Mucosa of gallbladder (tissue), 1 donor: ENCODE results near the gene RASGRF1. TPM values are rescaled to one million over a fixed set of nuclear protein-coding genes. Genes with fewer than 3 reads are reported as not detected.

Experiments used
- DNase-seq: peaks from one replicate; pipeline ENCODE4 v3.0.0-alpha.2; 2020; ENCODE audit warnings: low spot score
- total RNA-seq: library from RNA; stranded (reverse); gene quantifications from one replicate; pipeline ENCODE4 v1.2.1, GENCODE V29; 2021
- donor health status: DM: no; HTN: no; CAD: no.

Gene RASGRF1
- total RNA-seq, 1 donor from 2014 or later: 0.32 TPM

DNA sequence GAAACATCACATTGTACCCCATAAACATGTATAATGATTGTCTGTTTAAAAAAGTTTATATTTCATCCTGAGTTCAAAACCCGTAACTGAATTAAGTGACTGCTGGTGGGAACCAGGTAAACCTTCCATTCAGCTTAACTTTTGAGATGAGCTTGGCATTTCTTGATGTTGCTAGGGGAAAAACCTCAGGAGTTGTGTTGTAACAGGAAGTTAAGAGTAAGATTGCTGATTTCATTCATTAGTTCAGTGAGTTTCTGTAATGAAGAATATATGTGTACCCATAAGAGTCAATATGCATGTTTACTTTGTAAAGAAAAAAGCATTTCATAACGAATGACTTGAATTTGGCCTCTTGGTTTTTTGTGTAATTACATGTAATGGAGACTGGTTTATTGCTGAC lies 178.3 kb downstream of the RASGRF1 start:
- no peak for DNase-seq

DNA sequence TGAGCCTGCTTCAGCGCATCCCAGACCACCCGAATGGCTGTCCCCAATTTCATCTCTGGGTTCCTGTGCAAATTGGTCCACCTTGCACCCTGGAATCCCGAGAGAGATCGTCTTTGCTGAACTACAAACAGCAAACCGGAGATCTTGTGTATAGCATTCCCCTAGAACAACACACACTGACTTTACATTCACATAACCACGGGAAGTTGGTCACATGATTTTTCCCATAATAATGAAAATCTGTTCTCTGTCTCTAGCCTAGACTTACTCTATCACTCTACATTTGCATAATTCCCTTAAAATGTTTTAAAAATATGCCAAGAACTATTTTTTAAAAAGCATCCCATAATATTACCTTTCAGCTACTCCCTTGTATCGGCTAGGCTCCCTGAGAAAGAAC lies 180.3 kb downstream of the RASGRF1 start:
- DNase-seq: no peak

Other genes with a start within 250 kb of the RASGRF1 start
- gene MORF4L1, start 217.9 kb downstream of the RASGRF1 start, total RNA-seq: 309 TPM
- gene CTSH, start 145.7 kb downstream of the RASGRF1 start, total RNA-seq: 465 TPM
- not detected for gene ANKRD34C, start 191.9 kb upstream of the RASGRF1 start, total RNA-seq
- 67.7 TPM for gene TMED3, start 220.3 kb upstream of the RASGRF1 start, total RNA-seq